K562 (cell line): ENCODE data around the gene SS18L1.

Source experiments
- CBX5 ChIP-seq: IDR thresholded peaks from 2 replicates; pipeline ENCODE4 v1.6.1; 2014; ENCODE audit warnings: low read depth, borderline replicate concordance
- HCFC1 ChIP-seq: IDR thresholded peaks from 2 replicates; pipeline ENCODE4 v1.6.1; 2012; ENCODE audit warnings: low read depth, low read length, improper control_type of control experiment
- HDAC2 ChIP-seq: fragments of 450-650 bp; IDR thresholded peaks from 2 replicates; pipeline ENCODE4 v1.6.1; 2016; ENCODE audit warnings: mild to moderate bottlenecking
- KDM4B ChIP-seq, 2 experiments: fragments of 450-650 bp in 1 of 2; sonication (generic) in 1 of 2; IDR thresholded peaks; 2 replicates each; pipeline ENCODE4 v1.6.1; 2016 to 2017; ENCODE audit warnings: borderline replicate concordance in 2 of 2, antibody characterized with exemption in 1 of 2, low read depth in 1 of 2, mild to moderate bottlenecking in 1 of 2
- L3MBTL2 ChIP-seq: fragments of 450-650 bp; IDR thresholded peaks from 2 replicates; pipeline ENCODE4 v1.6.1; 2016; ENCODE audit warnings: mild to moderate bottlenecking, moderate library complexity
- NCOA1 ChIP-seq: fragments of 450-650 bp; IDR thresholded peaks from 2 replicates; pipeline ENCODE4 v1.6.1; 2016; ENCODE audit warnings: low read depth
- NR3C1 ChIP-seq: sonication (generic); formaldehyde crosslinking; IDR thresholded peaks from 2 replicates; pipeline ENCODE4 v1.8.1; 2022; ENCODE audit warnings: missing genetic modification reagents
- ZC3H11A ChIP-seq: IDR thresholded peaks from 2 replicates; pipeline ENCODE4 v1.6.1; 2012; ENCODE audit warnings: low read depth, low read length, improper control_type of control experiment
- ZFX ChIP-seq: sonication (generic); formaldehyde crosslinking; IDR thresholded peaks from 2 replicates; pipeline ENCODE4 v1.8.0; 2022; ENCODE audit warnings: mild to moderate bottlenecking, missing genetic modification reagents, moderate library complexity
- TF ChIP-seq, protein P1 (sequence below): fragments of 450-650 bp; IDR thresholded peaks from 2 replicates; pipeline ENCODE4 v1.6.1; 2016; ENCODE audit warnings: borderline replicate concordance
- TF ChIP-seq, protein P2 (sequence below): sonication (generic); formaldehyde crosslinking; IDR thresholded peaks from 2 replicates; pipeline ENCODE4 v1.8.1; 2022; ENCODE audit warnings: missing genetic modification reagents

DNA sequence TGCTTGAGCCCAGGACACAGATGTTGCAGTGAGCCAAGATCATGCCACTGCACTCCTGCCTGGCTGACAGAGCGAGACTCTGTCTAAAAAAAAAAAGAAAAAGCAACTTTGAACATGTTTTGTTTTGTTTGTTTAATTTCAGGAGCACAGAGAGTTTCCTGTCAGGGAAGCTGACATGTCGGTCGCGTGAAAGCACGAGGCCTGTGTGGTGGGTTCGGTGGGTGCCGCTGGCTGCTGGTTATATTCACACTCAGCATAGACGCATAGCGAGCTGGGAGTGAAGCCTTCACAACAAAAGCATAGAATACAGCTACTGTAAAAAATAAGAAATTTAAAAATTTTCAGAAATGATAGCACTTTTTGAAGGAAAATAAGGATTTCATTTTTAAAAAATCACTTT, 53.7 kb downstream of the SS18L1 start:
- TF ChIP-seq CBX5 = no peak
- TF ChIP-seq, protein P1, sequence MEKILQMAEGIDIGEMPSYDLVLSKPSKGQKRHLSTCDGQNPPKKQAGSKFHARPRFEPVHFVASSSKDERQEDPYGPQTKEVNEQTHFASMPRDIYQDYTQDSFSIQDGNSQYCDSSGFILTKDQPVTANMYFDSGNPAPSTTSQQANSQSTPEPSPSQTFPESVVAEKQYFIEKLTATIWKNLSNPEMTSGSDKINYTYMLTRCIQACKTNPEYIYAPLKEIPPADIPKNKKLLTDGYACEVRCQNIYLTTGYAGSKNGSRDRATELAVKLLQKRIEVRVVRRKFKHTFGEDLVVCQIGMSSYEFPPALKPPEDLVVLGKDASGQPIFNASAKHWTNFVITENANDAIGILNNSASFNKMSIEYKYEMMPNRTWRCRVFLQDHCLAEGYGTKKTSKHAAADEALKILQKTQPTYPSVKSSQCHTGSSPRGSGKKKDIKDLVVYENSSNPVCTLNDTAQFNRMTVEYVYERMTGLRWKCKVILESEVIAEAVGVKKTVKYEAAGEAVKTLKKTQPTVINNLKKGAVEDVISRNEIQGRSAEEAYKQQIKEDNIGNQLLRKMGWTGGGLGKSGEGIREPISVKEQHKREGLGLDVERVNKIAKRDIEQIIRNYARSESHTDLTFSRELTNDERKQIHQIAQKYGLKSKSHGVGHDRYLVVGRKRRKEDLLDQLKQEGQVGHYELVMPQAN = no peak
- TF ChIP-seq ZC3H11A = no peak
- TF ChIP-seq NR3C1 (CRISPR knock-in tag) = no peak
- TF ChIP-seq L3MBTL2 = no peak
- no peak for TF ChIP-seq ZFX
- TF ChIP-seq HDAC2 = no peak
- TF ChIP-seq KDM4B (IDR thresholded peaks at IDR 0.05; ENCODE audit: borderline replicate concordance in 2 of 2, low read depth in 1 of 2) = no peak
- TF ChIP-seq, protein P2, sequence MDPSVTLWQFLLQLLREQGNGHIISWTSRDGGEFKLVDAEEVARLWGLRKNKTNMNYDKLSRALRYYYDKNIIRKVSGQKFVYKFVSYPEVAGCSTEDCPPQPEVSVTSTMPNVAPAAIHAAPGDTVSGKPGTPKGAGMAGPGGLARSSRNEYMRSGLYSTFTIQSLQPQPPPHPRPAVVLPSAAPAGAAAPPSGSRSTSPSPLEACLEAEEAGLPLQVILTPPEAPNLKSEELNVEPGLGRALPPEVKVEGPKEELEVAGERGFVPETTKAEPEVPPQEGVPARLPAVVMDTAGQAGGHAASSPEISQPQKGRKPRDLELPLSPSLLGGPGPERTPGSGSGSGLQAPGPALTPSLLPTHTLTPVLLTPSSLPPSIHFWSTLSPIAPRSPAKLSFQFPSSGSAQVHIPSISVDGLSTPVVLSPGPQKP (CRISPR knock-in tag) = no peak
- TF ChIP-seq NCOA1 = no peak
- TF ChIP-seq HCFC1 = no peak
